ENCODE measurements around the gene POU2AF2.

DNA sequence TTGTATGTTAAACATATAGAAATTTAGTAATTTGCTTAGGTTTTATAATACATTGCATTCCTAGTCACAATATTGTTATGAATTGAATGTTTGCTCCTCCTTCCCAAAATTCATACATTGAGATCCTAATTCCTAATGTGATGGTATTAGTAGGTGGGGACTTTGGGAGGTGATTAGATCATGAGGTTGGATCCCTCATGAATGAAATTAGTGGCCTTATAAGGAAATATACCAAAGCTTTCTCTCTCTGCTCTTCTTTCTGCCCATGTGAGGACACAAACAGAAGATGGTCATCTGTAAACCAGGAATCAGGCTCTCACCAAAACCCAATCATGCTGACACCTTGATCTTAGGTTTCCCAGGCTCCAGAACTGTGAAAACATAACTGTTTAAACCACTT is 41.3 kb upstream of the POU2AF2 start:
- TF ChIP-seq EZH2 (IDR thresholded peaks at IDR 0.05; ENCODE audit: borderline replicate concordance, insufficient read depth, low read length, poor library complexity, severe bottlenecking) (no peak), EP300 (conservative IDR thresholded peaks at IDR 0.05; ENCODE audit: poor library complexity, severe bottlenecking) (no peak), POLR2AphosphoS5 (IDR thresholded peaks at IDR 0.05) (no peak), TAF1 (IDR thresholded peaks at IDR 0.05; ENCODE audit: low read depth) (no peak), MXI1 (conservative IDR thresholded peaks at IDR 0.05; ENCODE audit: poor library complexity, severe bottlenecking) (no peak), RAD21 (conservative IDR thresholded peaks at IDR 0.05) (no peak), SMC3 (conservative IDR thresholded peaks at IDR 0.05; ENCODE audit: poor library complexity) (no peak)
- TF ChIP-seq, protein P1, sequence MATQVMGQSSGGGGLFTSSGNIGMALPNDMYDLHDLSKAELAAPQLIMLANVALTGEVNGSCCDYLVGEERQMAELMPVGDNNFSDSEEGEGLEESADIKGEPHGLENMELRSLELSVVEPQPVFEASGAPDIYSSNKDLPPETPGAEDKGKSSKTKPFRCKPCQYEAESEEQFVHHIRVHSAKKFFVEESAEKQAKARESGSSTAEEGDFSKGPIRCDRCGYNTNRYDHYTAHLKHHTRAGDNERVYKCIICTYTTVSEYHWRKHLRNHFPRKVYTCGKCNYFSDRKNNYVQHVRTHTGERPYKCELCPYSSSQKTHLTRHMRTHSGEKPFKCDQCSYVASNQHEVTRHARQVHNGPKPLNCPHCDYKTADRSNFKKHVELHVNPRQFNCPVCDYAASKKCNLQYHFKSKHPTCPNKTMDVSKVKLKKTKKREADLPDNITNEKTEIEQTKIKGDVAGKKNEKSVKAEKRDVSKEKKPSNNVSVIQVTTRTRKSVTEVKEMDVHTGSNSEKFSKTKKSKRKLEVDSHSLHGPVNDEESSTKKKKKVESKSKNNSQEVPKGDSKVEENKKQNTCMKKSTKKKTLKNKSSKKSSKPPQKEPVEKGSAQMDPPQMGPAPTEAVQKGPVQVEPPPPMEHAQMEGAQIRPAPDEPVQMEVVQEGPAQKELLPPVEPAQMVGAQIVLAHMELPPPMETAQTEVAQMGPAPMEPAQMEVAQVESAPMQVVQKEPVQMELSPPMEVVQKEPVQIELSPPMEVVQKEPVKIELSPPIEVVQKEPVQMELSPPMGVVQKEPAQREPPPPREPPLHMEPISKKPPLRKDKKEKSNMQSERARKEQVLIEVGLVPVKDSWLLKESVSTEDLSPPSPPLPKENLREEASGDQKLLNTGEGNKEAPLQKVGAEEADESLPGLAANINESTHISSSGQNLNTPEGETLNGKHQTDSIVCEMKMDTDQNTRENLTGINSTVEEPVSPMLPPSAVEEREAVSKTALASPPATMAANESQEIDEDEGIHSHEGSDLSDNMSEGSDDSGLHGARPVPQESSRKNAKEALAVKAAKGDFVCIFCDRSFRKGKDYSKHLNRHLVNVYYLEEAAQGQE (IDR thresholded peaks at IDR 0.05; ENCODE audit: borderline replicate concordance): no peak
- TF ChIP-seq, protein P2, sequence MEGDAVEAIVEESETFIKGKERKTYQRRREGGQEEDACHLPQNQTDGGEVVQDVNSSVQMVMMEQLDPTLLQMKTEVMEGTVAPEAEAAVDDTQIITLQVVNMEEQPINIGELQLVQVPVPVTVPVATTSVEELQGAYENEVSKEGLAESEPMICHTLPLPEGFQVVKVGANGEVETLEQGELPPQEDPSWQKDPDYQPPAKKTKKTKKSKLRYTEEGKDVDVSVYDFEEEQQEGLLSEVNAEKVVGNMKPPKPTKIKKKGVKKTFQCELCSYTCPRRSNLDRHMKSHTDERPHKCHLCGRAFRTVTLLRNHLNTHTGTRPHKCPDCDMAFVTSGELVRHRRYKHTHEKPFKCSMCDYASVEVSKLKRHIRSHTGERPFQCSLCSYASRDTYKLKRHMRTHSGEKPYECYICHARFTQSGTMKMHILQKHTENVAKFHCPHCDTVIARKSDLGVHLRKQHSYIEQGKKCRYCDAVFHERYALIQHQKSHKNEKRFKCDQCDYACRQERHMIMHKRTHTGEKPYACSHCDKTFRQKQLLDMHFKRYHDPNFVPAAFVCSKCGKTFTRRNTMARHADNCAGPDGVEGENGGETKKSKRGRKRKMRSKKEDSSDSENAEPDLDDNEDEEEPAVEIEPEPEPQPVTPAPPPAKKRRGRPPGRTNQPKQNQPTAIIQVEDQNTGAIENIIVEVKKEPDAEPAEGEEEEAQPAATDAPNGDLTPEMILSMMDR (IDR thresholded peaks at IDR 0.05; ENCODE audit: poor library complexity, severe bottlenecking): no peak
